GM18951 (cell line): ENCODE data around the gene NUBPL.
"Not testable (repeated sequence)": the region's sequence is repeated elsewhere in the genome, so short reads cannot be mapped to it uniquely, and the experiment has no call there.

ENCODE experiments used
- POLR2A ChIP-seq: IDR thresholded peaks from 4 replicates; pipeline ENCODE4 v1.6.1; 2011; ENCODE audit warnings: mild to moderate bottlenecking; ENCODE audit not compliant: insufficient read length, insufficient read depth; ENCODE audit errors: extremely low read depth
- in situ Hi-C: fragments of 300-500 bp; cut with MboI; formaldehyde crosslinking; loops from one replicate; pipeline ENCODE4 v1.12.0; 2022; ENCODE audit warnings: low sequenced_read_pairs, mixed read lengths, inconsistent platforms; ENCODE audit not compliant: unreplicated experiment

The NUBPL gene

DNA sequence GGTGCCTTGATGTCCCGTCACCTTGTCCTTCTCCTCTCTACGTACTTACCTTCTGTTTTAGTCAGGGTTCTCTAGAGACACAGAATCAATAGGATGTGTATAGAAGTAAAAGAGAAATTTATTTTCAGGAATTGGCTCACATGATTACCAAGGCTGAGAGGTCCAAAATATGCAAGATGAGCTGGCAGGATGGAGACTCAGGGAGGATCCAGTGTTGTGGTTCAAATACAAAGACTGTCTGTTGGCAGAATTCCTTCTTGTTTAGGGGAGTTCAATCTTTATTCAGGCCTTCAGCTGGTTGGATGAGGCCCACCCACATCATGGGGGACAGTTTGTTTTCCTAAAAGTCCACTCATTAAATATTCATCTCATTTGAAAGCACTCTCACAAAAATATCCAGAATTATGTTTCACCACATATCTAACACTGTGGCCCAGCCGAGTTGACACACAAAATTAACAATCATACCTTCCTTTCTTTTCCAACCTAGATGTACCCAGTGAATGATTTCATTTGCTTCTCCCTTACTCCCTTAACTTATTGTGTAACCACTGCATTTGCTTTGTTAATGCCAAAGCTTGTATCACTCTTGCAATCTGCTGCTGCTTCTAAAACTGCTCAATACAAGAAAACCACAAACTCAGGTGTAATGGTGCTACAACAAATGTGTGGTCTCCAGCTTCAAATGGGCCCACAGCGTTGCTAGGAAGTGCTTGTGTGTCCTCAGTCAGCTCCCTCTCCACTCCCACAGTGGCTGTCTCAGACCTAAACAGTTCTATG lies 320.5 kb downstream of the NUBPL start:
- no peak for TF ChIP-seq POLR2A
- in situ Hi-C loops = no loop called here

DNA sequence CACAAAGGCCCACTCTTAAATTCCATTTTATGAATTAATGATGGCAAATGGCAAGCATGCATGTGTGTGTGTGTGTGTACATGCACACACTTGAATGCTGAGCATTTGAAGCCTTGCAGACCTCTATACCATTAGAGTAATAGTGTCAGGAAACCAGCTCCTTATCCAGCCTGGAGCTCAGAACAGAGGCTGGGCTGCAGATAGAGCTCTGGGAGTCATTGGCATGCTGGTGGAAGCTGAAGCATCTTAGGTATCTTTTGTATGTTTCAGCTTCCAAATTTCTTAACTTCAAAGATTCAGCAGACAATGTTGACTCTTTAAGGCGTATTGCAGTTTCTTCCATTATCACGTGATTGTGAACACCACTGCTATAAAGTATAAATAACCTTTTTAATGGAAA lies 323.0 kb downstream of the NUBPL start:
- TF ChIP-seq POLR2A = no peak
- in situ Hi-C loops = no loop called here

DNA sequence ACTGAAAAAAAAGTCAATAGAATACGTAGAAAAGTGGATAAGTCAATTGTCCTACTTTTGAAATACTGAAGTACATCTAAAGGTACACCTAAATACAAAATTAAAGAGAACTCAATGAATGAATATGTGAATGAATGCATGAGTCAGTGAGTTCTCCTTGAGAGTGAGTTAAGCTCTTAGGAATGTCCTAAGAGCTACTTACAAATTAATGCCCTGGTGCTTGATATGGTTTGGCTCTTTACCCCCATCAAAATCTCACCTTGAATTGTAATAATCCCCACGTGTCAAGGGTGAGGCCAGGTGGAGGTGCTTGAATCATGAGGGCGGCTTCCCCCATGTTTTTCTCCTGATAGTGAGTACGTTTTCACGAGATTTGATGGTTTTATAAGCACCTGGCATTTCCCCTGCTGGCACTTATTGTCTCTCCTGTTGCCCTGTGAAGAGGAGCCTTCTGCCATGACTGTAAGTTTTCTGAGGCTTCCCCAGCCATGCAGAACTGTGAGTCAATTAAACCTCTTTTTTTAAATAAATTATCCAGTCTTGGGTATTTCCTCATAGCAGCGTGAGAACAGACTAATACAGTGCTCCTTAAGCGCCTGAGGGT lies 323.7 kb downstream of the NUBPL start:
- in situ Hi-C loops = no loop called here
- no peak for TF ChIP-seq POLR2A

DNA sequence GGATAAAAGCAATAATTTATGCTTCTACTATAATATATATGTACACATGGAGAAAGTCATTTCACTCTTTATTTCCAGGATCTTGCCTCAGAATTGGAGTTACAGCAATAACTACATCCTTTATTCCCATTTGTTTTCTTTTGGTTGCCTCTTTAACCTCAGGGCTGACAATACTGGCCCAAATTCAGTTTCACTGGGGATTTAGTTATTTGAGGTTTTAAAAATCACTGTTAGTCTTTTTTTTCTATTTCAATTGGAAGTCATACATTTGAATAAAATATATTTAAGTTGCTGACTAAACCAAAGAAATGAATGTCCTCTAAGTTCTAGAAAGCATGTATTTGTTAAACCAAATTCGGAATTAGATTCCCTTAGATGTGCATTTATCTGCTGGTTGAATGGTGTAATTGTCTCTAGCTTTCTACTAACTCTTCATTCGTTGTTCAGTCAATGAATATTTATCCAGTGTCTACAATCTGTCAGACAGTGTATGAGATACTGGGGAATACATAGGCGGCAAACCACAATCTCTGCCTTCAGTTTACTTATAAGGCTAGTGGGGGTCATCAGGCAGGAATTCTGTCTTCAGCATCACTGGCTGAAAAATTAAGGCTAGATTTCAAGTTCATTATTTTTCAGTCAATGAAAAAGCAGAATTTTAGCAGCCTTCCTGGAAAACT lies 325.1 kb downstream of the NUBPL start:
- TF ChIP-seq POLR2A = no peak
- in situ Hi-C loops = no loop called here

DNA sequence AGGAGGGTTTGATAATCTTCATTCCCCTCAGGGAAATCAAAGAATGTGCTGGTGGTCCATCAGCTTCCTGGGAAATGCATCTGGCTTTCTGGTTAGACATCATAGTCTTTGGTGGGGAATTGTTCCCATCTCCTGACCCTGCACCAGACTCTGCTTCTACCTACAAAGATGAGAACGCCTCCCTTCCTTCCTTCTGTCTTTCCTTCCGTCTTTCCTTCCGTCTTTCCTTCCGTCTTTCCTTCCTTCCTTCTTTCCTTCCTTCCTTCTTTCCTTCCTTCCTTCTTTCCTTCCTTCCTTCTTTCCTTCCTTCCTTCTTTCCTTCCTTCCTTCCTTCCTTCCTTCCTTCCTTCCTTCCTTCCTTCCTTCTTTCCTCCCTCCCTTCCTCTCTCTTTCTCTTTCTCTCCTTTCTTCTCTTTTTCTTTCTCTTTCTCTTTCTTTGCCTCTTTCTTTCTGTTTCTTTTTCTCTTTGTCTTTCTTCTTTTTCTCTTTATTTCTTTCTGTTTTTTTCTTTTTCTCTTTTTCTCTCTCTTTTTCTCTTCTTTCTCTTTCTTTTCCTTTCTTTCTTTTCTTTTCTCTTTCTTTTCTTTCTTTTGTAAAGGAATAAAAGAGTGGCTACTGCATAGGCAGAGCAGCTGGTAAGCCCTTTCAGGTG lies 326.9 kb downstream of the NUBPL start:
- TF ChIP-seq POLR2A = no peak
- in situ Hi-C loops = no loop called here

DNA sequence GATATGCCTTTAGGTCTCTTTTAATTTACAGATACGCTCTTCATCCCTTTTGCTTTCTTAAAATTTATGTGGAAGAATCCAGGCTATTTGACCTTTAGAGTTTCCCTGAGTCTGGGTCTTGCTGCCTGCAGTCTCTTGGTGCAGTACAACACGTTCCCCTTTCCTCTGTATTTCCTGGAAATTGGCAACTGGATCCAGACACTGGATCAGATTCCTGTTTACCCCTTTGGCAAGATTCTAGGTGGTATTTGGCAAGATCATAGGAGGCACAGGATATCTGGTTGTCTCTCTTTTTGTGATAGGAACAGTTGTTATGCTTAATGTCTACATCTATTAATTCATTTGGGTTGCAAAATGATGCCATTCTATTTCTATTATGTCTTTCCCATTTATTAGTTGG lies 328.1 kb downstream of the NUBPL start:
- in situ Hi-C loops = no loop called here
- TF ChIP-seq POLR2A = no peak

DNA sequence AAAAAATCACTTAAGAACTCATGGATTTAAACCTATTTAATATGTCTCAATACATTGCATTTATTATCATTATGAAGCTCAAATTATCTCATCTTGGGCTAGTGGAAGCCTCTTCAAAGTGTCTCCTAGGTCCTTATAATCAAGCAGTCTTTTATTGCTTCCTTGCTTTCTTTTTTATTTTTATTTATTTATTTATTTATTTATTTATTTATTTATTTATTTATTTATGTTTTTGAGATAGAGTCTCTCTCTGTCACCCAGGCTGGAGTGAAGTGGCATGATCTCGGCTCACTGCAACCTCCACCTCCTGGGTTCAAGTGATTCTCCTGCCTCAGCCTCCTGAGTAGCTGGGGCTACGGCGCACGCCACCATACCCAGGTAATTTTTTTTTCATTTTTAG lies 329.0 kb downstream of the NUBPL start:
- in situ Hi-C loops = not testable (repeated sequence)

DNA sequence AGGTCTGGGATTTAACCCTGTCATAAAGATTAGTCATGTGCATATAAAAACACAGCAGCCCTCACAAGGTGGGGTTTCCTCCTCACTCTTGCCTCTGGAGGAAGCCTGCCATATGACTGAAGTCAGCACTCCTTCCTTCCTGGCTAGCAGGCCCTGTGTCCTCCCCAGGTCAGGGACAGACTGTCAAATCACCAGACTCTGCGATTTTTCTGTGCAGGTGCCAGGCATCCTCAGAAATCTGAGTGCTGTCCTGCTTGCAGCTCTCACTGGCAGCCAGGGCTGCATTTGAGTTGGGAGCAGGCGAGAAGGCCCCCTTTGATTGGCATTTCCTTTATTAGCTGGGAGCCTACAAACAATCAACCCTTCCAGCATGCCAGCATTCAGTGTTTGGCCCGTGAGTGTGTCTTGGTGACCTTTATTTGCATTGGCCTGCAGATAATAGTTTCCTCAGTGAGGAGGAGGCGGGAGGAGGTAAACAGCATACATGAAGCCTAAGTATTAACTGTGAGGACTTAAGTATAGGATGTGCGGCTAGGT lies 332.1 kb downstream of the NUBPL start:
- no peak for TF ChIP-seq POLR2A
- in situ Hi-C loops = no loop called here

DNA sequence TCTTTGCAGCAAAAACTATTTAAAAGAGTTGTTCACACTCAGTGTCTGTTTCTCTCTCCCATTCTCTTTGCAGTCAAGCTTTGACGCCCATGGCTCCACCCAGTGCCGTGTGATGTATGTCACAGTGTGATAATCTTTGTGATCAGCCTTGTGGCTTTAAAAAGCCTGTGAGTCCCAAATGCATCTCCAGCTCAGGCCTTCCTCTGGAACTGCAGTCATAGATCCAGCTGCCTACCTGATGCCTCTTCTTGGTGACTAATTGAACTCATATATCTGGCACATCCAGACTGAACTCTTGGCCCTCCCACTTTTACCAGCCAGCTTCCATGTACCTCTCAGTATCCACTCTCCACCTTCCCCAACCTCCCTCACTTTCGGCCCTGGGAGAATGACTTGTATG lies 333.1 kb downstream of the NUBPL start:
- no peak for TF ChIP-seq POLR2A
- in situ Hi-C loops = no loop called here

DNA sequence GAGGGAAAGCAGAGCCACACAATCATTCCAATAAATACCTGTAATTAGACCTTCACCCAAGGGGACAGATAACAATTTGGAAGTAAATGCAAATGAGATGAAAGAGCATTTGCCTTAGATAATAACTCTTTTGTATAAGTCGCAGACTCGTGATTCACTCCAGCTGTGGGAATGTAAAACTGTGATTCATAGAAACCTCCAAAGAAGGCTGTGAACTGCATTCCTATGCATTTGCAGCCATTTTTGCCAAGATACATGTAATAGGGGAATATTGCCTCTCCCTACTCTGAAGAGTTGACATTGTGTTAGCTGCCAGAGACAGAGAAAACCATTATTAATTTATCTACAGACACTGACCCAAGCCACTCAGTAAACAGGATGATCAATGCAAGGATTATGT lies 334.0 kb downstream of the NUBPL start:
- no peak for TF ChIP-seq POLR2A
- in situ Hi-C loops = no loop called here

DNA sequence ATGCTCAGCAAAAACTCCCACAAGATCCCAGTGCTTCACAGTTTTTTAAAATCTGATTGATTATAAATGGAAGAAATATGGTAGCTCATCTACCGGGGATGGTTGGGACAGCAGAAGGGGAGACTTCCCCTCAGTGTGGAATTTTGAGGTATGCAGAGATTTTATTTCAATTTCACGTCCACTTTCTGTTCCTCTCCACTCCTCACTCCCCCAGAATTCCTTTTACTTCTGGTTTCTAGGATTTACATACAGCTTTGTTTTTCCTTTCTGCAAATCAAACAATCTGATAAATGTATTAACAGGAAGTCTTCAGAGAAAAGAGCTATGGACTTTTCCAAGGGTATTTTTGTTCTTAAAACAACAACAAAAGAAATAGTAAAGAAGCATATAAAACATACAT lies 334.4 kb downstream of the NUBPL start:
- no peak for TF ChIP-seq POLR2A
- in situ Hi-C loops = no loop called here

DNA sequence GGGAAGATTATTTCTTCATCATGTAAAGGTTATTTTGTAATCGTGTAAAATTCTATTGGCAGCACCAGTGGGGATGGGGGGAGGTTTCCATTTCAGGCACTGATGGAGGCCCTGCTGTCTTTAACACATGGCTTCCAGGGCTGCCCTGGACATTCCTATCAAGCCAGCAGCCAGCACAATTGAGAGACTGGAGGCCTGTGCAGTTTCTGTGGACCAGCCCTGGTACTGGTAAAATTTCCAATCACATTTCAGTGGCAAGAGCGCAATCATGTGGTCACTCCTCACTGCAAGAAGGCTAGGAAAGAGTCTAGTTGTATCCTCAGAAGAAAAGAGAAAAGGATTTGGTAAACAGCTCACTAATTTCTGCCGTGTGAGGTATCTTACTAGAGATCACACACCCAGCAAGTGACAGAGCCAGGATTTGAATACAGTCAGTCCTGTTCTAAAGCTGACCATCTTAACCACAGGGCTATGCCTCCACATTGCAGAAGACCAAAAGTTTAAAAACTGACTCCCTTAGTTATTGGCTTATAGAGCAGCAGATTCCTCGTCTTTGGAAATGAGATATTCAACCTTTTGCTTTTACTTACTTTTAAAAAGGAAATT lies 336.5 kb downstream of the NUBPL start:
- in situ Hi-C loops = no loop called here
- no peak for TF ChIP-seq POLR2A

DNA sequence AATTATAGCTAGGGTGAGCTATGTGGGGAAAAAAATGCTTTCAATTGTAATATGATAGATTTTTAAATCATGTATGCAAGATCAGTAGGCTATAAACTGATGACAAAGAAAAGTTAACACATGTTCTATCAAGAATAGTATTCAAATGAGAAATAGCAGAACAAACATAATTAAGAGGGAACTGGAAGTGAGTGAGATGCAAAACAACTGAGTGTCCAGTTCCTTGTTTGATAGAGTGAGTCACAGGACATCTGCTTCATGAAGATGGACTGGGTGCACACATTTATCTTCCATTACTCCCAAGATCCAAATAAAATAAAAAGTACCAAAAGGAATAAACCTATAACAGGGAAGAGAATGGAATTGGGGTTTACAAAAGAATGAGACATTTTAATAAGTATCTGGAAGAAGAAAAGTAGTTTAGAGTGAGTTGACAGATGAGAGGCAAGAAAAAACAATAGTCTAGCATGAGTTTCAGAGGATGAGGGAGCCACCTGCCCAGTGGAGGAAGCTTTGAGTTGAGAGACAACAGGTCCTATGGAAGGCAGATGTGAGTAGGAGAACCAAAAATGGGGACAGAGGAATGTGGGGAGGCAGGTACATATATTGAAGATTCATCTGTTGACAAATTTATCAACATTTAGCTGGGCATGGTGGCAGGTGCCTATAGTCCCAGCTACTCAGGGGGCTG lies 337.8 kb downstream of the NUBPL start:
- in situ Hi-C loops = no loop called here
- TF ChIP-seq POLR2A = no peak

DNA sequence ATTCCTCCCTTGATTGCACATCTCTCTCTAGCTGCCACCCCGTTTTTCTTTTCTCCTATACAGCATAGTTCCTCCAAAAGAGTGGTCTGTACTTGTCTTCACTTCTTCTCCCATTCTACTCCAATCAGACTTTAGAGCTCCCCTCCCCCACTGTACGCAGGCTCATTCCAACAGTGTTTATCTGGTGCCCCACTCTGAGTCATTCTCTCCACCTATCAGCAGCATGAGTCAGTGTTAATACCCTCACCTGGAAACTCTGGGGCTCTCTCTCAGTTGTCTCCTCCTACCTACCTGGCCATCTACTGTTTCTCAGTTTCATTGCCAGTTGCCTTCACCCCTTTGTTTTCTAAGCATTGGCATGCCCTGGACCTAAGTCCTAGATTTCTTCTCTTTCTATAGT lies 340.8 kb downstream of the NUBPL start:
- no peak for TF ChIP-seq POLR2A
- in situ Hi-C loops = loop anchor here (25.0 kb wide), 1 partner anchor 335 kb away; no protein-coding TSS in a partner anchor
